Breast epithelium (tissue), 3 donors: ENCODE results near the gene PLXNA4.

Source experiments
- CTCF ChIP-seq, 3 donors: fragments of 450-650 bp; IDR thresholded peaks; one replicate each; pipeline ENCODE4 v1.5.1; 2016 to 2017; ENCODE audit warnings: antibody characterized with exemption in 3 of 3, mild to moderate bottlenecking in 3 of 3, moderate library complexity in 3 of 3
- POLR2AphosphoS5 ChIP-seq, 3 donors: sonication (generic); formaldehyde crosslinking; IDR thresholded peaks; one replicate each; pipeline ENCODE4 v1.6.1; 2017; ENCODE audit warnings: antibody characterized with exemption in 3 of 3

- no peak for TF ChIP-seq CTCF (IDR thresholded peaks at IDR 0.05)
- TF ChIP-seq POLR2AphosphoS5 (IDR thresholded peaks at IDR 0.05) = no peak
These were observed 42.4 kb downstream of the PLXNA4 start for GRCh38 chr7:132533916-132534315.
